WTC11 (cell line): ENCODE data around the gene USH2A.

Experiments used
- GABPB1 ChIP-seq: sonication (generic); formaldehyde crosslinking; IDR thresholded peaks from 2 replicates; pipeline ENCODE4 v1.8.1; 2023; ENCODE audit warnings: mild to moderate bottlenecking, missing genetic modification reagents
- IRF2 ChIP-seq: sonication (generic); formaldehyde crosslinking; IDR thresholded peaks from 2 replicates; pipeline ENCODE4 v1.8.0; 2022; ENCODE audit warnings: low read depth, missing genetic modification reagents, borderline replicate concordance
- SP1 ChIP-seq: sonication (generic); formaldehyde crosslinking; conservative IDR thresholded peaks from 2 replicates; pipeline ENCODE4 v1.8.1; 2022; ENCODE audit warnings: missing genetic modification reagents
- ZNF232 ChIP-seq: sonication (generic); formaldehyde crosslinking; IDR thresholded peaks from 2 replicates; pipeline ENCODE4 v1.8.0; 2022; ENCODE audit warnings: mild to moderate bottlenecking, missing genetic modification reagents
- TF ChIP-seq, protein P1 (sequence below): sonication (generic); formaldehyde crosslinking; IDR thresholded peaks from 2 replicates; pipeline ENCODE4 v1.8.0; 2022; ENCODE audit warnings: mild to moderate bottlenecking, missing genetic modification reagents
- TF ChIP-seq, protein P2 (sequence below): sonication (generic); formaldehyde crosslinking; IDR thresholded peaks from 2 replicates; pipeline ENCODE4 v1.8.1; 2023; ENCODE audit warnings: mild to moderate bottlenecking, missing genetic modification reagents, borderline replicate concordance
- TF ChIP-seq, protein P3 (sequence below): fragments of 250-450 bp; sonication (Bioruptor Pico); IDR thresholded peaks from 2 replicates; pipeline ENCODE4 v1.9.0; 2021; ENCODE audit warnings: mild to moderate bottlenecking, borderline replicate concordance
- TF ChIP-seq, protein P4 (sequence below): sonication (generic); formaldehyde crosslinking; IDR thresholded peaks from 2 replicates; pipeline ENCODE4 v1.8.1; 2022; ENCODE audit warnings: mild to moderate bottlenecking, moderate library complexity, missing genetic modification reagents
- TF ChIP-seq, protein P5 (sequence below): fragments of 200-600 bp; IDR thresholded peaks from 2 replicates; pipeline ENCODE4 v1.8.0; 2022; ENCODE audit warnings: antibody characterized with exemption
- TF ChIP-seq, protein P6 (sequence below): fragments of 250-450 bp; sonication (Bioruptor Pico); IDR thresholded peaks from 2 replicates; pipeline ENCODE4 v1.9.0; 2021; ENCODE audit warnings: mild to moderate bottlenecking
- TF ChIP-seq, protein P7 (sequence below): sonication (generic); formaldehyde crosslinking; IDR thresholded peaks from 2 replicates; pipeline ENCODE4 v1.8.0; 2022; ENCODE audit warnings: mild to moderate bottlenecking, missing genetic modification reagents
- TF ChIP-seq, protein P8 (sequence below): sonication (generic); formaldehyde crosslinking; IDR thresholded peaks from 2 replicates; pipeline ENCODE4 v1.8.1; 2023; ENCODE audit warnings: mild to moderate bottlenecking, missing genetic modification reagents, moderate library complexity

DNA sequence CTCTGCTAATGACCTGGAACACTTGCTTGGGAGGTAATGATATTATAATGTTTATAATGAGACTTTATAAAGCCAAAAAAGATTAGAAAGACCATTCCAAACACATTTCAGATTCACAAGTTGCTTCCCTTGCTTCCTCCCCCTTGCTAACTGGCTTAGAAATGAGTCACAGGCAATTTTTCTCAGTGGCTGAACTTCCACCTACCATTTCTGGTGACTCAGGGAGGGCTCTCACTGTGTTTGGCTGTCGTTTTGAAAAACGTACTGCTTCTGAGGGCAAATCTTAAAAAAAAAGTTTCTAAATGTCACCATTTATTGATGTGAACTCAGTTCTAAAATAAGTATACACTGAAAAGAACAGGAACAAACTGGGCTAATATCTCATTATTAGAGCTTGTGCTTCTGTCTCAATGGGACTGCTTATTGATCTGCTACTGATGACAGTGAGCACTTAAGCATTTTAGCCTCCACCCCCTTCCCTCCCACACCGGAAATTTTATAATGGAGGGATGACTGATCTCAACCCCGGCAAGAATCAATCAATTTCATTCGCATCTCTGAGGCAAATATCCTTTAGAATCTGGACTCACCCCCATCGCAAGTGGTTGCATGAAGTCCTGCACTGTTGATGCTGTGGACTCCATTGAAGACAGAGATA lies 577.9 kb downstream of the USH2A start:
- TF ChIP-seq, protein P1, sequence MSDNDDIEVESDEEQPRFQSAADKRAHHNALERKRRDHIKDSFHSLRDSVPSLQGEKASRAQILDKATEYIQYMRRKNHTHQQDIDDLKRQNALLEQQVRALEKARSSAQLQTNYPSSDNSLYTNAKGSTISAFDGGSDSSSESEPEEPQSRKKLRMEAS (CRISPR knock-in tag): no peak
- TF ChIP-seq, protein P2, sequence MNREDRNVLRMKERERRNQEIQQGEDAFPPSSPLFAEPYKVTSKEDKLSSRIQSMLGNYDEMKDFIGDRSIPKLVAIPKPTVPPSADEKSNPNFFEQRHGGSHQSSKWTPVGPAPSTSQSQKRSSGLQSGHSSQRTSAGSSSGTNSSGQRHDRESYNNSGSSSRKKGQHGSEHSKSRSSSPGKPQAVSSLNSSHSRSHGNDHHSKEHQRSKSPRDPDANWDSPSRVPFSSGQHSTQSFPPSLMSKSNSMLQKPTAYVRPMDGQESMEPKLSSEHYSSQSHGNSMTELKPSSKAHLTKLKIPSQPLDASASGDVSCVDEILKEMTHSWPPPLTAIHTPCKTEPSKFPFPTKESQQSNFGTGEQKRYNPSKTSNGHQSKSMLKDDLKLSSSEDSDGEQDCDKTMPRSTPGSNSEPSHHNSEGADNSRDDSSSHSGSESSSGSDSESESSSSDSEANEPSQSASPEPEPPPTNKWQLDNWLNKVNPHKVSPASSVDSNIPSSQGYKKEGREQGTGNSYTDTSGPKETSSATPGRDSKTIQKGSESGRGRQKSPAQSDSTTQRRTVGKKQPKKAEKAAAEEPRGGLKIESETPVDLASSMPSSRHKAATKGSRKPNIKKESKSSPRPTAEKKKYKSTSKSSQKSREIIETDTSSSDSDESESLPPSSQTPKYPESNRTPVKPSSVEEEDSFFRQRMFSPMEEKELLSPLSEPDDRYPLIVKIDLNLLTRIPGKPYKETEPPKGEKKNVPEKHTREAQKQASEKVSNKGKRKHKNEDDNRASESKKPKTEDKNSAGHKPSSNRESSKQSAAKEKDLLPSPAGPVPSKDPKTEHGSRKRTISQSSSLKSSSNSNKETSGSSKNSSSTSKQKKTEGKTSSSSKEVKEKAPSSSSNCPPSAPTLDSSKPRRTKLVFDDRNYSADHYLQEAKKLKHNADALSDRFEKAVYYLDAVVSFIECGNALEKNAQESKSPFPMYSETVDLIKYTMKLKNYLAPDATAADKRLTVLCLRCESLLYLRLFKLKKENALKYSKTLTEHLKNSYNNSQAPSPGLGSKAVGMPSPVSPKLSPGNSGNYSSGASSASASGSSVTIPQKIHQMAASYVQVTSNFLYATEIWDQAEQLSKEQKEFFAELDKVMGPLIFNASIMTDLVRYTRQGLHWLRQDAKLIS: no peak
- no peak for TF ChIP-seq ZNF232 (CRISPR knock-in tag)
- TF ChIP-seq SP1 (CRISPR knock-in tag): no peak
- TF ChIP-seq IRF2 (CRISPR knock-in tag): no peak
- TF ChIP-seq, protein P3, sequence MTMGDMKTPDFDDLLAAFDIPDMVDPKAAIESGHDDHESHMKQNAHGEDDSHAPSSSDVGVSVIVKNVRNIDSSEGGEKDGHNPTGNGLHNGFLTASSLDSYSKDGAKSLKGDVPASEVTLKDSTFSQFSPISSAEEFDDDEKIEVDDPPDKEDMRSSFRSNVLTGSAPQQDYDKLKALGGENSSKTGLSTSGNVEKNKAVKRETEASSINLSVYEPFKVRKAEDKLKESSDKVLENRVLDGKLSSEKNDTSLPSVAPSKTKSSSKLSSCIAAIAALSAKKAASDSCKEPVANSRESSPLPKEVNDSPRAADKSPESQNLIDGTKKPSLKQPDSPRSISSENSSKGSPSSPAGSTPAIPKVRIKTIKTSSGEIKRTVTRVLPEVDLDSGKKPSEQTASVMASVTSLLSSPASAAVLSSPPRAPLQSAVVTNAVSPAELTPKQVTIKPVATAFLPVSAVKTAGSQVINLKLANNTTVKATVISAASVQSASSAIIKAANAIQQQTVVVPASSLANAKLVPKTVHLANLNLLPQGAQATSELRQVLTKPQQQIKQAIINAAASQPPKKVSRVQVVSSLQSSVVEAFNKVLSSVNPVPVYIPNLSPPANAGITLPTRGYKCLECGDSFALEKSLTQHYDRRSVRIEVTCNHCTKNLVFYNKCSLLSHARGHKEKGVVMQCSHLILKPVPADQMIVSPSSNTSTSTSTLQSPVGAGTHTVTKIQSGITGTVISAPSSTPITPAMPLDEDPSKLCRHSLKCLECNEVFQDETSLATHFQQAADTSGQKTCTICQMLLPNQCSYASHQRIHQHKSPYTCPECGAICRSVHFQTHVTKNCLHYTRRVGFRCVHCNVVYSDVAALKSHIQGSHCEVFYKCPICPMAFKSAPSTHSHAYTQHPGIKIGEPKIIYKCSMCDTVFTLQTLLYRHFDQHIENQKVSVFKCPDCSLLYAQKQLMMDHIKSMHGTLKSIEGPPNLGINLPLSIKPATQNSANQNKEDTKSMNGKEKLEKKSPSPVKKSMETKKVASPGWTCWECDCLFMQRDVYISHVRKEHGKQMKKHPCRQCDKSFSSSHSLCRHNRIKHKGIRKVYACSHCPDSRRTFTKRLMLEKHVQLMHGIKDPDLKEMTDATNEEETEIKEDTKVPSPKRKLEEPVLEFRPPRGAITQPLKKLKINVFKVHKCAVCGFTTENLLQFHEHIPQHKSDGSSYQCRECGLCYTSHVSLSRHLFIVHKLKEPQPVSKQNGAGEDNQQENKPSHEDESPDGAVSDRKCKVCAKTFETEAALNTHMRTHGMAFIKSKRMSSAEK (CRISPR knock-in tag): no peak
- TF ChIP-seq, protein P4, sequence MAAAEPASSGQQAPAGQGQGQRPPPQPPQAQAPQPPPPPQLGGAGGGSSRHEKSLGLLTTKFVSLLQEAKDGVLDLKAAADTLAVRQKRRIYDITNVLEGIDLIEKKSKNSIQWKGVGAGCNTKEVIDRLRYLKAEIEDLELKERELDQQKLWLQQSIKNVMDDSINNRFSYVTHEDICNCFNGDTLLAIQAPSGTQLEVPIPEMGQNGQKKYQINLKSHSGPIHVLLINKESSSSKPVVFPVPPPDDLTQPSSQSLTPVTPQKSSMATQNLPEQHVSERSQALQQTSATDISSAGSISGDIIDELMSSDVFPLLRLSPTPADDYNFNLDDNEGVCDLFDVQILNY: no peak
- TF ChIP-seq, protein P5, sequence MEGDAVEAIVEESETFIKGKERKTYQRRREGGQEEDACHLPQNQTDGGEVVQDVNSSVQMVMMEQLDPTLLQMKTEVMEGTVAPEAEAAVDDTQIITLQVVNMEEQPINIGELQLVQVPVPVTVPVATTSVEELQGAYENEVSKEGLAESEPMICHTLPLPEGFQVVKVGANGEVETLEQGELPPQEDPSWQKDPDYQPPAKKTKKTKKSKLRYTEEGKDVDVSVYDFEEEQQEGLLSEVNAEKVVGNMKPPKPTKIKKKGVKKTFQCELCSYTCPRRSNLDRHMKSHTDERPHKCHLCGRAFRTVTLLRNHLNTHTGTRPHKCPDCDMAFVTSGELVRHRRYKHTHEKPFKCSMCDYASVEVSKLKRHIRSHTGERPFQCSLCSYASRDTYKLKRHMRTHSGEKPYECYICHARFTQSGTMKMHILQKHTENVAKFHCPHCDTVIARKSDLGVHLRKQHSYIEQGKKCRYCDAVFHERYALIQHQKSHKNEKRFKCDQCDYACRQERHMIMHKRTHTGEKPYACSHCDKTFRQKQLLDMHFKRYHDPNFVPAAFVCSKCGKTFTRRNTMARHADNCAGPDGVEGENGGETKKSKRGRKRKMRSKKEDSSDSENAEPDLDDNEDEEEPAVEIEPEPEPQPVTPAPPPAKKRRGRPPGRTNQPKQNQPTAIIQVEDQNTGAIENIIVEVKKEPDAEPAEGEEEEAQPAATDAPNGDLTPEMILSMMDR: no peak
- TF ChIP-seq GABPB1: no peak
- TF ChIP-seq, protein P6, sequence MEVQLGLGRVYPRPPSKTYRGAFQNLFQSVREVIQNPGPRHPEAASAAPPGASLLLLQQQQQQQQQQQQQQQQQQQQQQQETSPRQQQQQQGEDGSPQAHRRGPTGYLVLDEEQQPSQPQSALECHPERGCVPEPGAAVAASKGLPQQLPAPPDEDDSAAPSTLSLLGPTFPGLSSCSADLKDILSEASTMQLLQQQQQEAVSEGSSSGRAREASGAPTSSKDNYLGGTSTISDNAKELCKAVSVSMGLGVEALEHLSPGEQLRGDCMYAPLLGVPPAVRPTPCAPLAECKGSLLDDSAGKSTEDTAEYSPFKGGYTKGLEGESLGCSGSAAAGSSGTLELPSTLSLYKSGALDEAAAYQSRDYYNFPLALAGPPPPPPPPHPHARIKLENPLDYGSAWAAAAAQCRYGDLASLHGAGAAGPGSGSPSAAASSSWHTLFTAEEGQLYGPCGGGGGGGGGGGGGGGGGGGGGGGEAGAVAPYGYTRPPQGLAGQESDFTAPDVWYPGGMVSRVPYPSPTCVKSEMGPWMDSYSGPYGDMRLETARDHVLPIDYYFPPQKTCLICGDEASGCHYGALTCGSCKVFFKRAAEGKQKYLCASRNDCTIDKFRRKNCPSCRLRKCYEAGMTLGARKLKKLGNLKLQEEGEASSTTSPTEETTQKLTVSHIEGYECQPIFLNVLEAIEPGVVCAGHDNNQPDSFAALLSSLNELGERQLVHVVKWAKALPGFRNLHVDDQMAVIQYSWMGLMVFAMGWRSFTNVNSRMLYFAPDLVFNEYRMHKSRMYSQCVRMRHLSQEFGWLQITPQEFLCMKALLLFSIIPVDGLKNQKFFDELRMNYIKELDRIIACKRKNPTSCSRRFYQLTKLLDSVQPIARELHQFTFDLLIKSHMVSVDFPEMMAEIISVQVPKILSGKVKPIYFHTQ (CRISPR knock-in tag): no peak
- TF ChIP-seq, protein P7, sequence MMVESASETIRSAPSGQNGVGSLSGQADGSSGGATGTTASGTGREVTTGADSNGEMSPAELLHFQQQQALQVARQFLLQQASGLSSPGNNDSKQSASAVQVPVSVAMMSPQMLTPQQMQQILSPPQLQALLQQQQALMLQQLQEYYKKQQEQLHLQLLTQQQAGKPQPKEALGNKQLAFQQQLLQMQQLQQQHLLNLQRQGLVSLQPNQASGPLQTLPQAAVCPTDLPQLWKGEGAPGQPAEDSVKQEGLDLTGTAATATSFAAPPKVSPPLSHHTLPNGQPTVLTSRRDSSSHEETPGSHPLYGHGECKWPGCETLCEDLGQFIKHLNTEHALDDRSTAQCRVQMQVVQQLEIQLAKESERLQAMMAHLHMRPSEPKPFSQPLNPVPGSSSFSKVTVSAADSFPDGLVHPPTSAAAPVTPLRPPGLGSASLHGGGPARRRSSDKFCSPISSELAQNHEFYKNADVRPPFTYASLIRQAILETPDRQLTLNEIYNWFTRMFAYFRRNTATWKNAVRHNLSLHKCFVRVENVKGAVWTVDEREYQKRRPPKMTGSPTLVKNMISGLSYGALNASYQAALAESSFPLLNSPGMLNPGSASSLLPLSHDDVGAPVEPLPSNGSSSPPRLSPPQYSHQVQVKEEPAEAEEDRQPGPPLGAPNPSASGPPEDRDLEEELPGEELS (CRISPR knock-in tag): no peak
- TF ChIP-seq, protein P8, sequence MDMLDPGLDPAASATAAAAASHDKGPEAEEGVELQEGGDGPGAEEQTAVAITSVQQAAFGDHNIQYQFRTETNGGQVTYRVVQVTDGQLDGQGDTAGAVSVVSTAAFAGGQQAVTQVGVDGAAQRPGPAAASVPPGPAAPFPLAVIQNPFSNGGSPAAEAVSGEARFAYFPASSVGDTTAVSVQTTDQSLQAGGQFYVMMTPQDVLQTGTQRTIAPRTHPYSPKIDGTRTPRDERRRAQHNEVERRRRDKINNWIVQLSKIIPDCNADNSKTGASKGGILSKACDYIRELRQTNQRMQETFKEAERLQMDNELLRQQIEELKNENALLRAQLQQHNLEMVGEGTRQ (CRISPR knock-in tag): no peak
